22Rv1 (cell line): ENCODE data around the gene LAMB2.

Experiments used
- ZFX ChIP-seq: fragments of 450-650 bp; IDR thresholded peaks from 2 replicates; pipeline ENCODE4 v1.6.1; 2017; ENCODE audit warnings: antibody characterized with exemption, borderline replicate concordance
- TF ChIP-seq, protein P1 (sequence below): fragments of 450-650 bp; IDR thresholded peaks from 2 replicates; pipeline ENCODE4 v1.5.1; 2017; ENCODE audit warnings: mild to moderate bottlenecking

DNA sequence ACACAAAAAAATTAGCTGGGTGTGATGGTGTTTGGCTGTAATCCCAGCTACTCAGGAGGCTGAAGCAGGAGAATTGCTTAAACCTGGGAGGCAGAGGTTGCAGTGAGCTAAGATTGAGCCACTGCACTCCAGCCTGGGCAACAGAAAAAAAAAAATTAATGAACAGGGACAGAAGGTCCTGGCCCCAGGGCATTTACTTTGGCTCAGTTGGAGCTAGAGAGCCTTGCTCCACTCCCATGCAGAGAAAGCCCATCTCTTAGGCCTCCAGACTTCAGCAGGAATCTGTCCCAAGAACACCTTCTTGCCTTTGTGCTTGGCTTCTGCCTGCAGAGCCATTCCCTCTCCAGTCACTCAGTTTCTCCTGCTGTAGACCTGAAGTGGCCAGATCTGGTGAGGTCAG is 47.3 kb upstream of the LAMB2 start:
- TF ChIP-seq, protein P1, sequence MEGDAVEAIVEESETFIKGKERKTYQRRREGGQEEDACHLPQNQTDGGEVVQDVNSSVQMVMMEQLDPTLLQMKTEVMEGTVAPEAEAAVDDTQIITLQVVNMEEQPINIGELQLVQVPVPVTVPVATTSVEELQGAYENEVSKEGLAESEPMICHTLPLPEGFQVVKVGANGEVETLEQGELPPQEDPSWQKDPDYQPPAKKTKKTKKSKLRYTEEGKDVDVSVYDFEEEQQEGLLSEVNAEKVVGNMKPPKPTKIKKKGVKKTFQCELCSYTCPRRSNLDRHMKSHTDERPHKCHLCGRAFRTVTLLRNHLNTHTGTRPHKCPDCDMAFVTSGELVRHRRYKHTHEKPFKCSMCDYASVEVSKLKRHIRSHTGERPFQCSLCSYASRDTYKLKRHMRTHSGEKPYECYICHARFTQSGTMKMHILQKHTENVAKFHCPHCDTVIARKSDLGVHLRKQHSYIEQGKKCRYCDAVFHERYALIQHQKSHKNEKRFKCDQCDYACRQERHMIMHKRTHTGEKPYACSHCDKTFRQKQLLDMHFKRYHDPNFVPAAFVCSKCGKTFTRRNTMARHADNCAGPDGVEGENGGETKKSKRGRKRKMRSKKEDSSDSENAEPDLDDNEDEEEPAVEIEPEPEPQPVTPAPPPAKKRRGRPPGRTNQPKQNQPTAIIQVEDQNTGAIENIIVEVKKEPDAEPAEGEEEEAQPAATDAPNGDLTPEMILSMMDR = no peak
- TF ChIP-seq ZFX = no peak
